Neural progenitor cell (in vitro differentiated cells): ENCODE measurements around the gene KLHL18.

Experiments used
- EZH2 ChIP-seq: fragments of 200-600 bp; sonication (generic); IDR thresholded peaks from 2 replicates; pipeline ENCODE4 v1.6.1; 2017; ENCODE audit warnings: antibody characterized with exemption, mild to moderate bottlenecking, moderate library complexity
- EZH2phosphoT487 ChIP-seq: fragments of 200-600 bp; sonication (generic); IDR thresholded peaks from 2 replicates; pipeline ENCODE4 v1.6.1; 2017; ENCODE audit warnings: antibody characterized with exemption
- TF ChIP-seq, protein P1 (sequence below): fragments of 200-600 bp; sonication (generic); IDR thresholded peaks from 2 replicates; pipeline ENCODE4 v1.5.1; 2017; ENCODE audit warnings: antibody characterized with exemption, mild to moderate bottlenecking

- TF ChIP-seq, protein P1, sequence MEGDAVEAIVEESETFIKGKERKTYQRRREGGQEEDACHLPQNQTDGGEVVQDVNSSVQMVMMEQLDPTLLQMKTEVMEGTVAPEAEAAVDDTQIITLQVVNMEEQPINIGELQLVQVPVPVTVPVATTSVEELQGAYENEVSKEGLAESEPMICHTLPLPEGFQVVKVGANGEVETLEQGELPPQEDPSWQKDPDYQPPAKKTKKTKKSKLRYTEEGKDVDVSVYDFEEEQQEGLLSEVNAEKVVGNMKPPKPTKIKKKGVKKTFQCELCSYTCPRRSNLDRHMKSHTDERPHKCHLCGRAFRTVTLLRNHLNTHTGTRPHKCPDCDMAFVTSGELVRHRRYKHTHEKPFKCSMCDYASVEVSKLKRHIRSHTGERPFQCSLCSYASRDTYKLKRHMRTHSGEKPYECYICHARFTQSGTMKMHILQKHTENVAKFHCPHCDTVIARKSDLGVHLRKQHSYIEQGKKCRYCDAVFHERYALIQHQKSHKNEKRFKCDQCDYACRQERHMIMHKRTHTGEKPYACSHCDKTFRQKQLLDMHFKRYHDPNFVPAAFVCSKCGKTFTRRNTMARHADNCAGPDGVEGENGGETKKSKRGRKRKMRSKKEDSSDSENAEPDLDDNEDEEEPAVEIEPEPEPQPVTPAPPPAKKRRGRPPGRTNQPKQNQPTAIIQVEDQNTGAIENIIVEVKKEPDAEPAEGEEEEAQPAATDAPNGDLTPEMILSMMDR = no peak
- TF ChIP-seq EZH2 (no peak), EZH2phosphoT487 (no peak)
Observed at GRCh38 chr3:47243419-47244147, 39.2 kb upstream of the KLHL18 start.
